ENCODE data around the gene HAPSTR1.

Gene HAPSTR1

DNA sequence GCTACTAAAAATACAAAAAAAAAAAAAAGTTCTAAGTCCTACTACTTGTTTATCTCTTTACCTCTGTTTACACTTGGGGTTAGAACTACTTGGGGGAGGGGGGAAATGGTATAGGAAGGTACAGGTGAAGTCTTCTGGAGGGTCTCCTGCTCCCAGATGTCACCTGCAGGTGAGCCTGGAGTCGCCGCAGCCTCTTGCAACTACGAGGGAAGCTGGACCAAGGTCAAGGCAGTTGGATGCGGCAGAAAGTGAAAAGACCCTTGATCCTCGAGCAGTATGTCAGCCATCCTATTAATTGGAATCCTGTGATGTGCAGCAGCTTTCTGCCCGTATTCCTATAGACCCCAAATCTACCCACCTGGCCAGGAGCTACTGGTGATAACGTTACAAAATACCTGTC lies 33.0 kb downstream of the HAPSTR1 start:
- no peak for DNase-seq

GRCh38 chr16:9124908-9125584 lies 33.6 kb downstream of the HAPSTR1 start:
- DNase-seq = no peak

DNA sequence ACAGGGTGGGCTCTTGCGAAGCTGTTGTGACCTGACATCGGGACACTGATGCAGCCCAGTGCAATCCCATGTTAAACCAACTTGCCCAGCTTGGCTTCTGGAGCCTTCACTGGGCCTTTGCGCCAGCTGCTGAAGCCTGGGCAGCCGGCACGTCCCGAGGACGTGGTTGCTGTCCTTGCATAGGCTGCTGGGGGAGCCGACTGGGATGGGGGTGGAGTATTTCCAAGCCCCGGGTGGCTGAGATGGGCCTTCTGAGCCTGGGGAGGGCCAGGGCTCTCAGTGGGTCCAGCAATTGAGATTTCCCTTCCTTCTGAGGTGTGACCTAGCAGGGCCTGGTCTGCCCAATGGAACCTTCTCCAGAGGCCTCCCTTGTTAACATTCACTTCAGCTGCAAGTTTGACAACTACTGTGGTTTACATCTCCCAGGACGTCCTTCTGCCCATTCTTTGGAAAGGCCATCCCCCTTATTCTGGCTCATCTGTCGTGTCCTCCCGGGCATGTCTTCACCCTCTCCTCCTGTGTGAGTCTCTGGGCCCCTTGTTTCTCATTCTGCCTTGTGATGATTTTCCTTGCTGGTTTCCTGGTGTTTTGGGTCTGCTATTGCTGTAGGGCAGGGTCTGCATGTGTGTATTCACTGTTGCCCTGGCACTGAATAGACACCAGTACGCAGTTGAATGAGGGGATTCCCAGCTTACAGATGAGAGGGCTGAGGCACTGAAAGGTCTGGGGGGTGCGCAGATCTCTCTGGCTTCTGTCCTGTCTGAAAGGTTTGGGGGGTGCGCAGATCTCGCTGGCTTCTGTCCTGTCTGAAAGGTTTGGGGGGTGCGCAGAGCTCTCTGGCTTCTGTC lies 34.4 kb downstream of the HAPSTR1 start:
- DNase-seq = no peak

DNA sequence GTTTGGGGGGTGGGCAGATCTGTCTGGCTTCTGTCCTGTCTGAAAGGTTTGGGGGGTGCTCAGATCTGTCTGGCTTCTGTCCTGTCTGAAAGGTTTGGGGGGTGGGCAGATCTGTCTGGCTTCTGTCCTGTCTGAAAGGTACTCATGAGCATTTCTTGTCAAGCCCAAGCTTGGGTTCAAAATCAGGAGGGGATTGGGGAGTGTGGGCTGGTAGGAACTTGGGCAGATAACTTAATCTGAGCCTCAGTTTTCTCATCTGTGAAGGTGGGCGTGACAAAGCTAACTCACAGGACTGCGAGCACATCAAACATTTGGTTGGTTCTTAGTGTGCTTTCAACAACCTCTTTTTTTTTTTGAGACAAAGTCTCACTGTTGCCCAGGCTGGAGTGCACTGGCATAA lies 35.2 kb downstream of the HAPSTR1 start:
- no peak for DNase-seq

DNA sequence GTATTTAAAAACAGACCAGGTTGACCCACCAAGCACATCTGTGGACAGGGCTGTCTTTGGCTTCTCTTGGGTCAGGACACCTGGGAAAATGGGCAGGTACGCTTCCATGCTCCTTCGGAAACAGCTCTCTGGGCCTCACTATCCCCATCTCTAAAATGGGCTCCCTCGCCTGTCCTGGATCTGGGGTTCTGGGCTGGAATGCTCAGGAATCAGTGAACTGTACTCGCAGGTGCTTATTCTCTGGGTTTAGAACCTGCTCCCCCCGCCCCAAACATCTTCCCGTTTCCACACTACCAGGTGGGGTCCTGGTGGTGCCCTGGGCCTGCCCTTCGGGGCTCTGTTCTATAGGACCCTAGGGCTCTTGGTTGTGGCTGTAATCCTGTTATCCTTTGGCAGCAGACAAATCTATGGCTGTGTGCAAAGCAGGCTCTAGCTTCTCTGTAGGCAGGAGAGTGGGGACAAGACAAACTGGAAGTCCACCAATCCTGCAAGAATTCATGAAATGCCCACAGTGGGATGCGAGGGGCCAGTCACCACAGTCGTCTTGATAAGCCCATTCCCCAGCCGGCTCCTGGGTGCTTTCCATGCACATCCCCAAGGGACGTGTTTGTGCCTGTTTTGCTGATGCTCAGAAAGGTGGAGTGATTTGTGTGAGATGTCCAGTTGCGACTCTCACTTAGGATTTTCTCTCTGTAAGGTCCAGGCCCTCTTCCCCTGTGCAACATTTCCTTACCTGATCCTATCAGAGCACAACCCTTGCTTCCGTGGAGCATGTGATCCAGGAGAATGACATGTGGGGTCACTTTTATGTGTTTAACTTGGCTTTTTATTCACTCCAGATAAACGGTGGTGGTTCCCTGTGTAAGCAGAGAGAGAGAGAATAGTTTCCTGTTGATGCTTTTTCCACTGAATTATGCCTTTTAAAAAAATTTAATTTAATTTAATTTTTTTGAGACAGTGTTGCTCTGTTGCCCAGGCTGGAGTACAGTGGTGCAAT lies 37.2 kb downstream of the HAPSTR1 start:
- no peak for DNase-seq

DNA sequence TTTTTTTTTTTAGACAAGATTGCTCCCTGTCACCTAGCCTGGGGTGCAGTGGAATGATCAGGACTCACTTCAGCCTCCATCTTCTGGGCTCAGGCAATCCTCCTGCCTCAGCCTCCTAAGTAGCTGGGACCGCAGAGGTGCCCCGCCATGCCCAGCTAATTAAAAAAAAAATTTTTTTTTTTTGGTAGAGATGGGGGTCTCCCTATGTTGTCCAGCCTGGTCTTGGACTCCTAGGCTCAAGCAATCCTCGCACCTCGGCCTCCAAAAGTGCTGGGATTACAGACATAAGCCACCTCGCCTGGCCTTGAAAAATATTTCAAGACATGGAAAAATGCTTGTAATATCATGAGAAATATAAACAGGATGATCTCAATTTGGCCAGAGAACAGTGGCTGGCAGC lies 42.9 kb downstream of the HAPSTR1 start:
- DNase-seq = no peak

GRCh38 chr16:9134739-9135138 lies 43.3 kb downstream of the HAPSTR1 start:
- peak; percentile 8 to 74 for DNase-seq

- DNase-seq = no peak
These were observed 44.4 kb downstream of the HAPSTR1 start for GRCh38 chr16:9135797-9136196.

- no peak for DNase-seq
These were observed 45.2 kb downstream of the HAPSTR1 start for GRCh38 chr16:9136596-9136995.

DNA sequence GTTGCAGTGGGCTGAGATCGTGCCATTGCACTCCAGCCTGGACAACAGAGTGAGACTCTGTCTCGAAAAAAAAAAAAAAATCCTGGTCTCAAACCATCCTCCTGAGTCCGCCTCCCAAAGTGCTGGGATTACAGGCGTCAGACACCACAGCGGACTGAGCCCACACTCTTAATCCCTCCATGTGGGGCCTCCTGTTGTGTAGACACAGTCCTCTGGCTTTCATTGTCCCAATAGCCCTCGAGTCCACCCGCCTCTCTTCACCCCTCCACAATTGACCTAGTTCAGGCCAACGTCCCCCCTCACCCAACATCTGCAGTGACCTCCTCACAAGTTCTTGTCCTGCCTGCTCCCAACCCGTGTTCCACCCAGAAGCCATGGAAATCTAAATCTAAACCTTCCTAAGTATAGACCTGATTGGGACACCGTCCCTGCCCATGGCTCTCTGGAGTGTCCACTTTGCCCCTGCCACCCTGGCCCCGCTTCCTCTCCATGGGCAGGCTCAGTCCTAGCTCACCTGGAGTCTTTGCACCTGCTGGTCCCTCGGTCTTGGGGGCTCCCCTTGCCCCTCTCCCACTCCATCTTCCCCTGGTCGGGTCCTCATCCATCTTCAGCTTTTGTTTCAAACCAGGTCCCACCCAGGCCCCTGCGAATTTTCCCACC lies 46.7 kb downstream of the HAPSTR1 start:
- no peak for DNase-seq

GRCh38 chr16:9138731-9139501 lies 47.5 kb downstream of the HAPSTR1 start:
- DNase-seq = peak in 1 of 2 experiments; percentile 73

DNA sequence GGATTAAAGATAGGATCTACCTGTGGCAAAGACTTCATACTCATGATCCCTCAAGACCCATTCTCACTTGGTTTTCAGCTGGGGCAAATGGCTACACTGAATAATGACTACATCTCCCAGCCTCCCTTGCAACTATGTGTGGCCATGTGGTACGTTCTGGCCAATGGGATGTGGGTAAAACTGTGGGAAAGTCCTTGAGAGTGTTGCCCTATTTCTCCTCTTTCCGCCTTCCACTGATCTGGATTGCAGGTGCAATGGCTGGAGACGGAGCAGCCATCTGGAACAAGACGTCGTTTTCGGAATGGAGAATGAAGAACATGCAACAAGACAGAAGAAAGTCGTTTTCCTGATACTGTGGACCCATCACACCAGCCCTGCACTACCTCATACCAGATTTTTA lies 48.5 kb downstream of the HAPSTR1 start:
- peak; percentile 48 to 60 for DNase-seq

All from NCI-H526 (cell line).